Renal pelvis (tissue), 4 donors: ENCODE data around the gene NR5A2. TPM values are rescaled to one million over a fixed set of nuclear protein-coding genes. Genes with fewer than 3 reads are reported as not detected.

ENCODE experiments used
- DNase-seq: peaks from one replicate; pipeline ENCODE4 v3.0.0-alpha.2; 2013
- polyA plus RNA-seq, 3 donors: library from polyadenylated mRNA; unstranded; fragments of 120-200 nt; gene quantifications; one replicate each; pipeline ENCODE4 v1.2.1, GENCODE V29; 2013; ENCODE audit not compliant: insufficient read length in 3 of 3

Gene NR5A2
- polyA plus RNA-seq, 3 donors, result 1.8 to 2.4 (median 2.1) TPM

DNA sequence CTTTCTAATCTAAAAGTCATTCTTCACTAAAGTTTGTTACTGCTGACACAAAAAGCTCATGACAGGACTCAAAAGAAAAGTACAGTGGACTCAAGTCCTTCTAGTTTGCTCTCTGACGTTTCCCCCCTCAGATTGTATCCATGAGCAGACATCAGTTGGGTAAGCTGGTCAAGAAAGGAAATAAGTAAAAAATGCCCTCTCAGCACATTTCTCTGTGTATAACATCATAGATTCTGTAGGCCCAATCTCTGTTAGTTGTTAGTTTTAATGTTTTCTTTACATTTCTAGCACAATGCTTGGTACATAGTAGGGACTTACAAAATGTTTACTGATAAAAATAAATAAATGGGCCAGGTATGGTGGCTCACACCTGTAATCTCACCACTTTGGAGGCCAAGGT is 96.8 kb downstream of the NR5A2 start:
- no peak for DNase-seq

DNA sequence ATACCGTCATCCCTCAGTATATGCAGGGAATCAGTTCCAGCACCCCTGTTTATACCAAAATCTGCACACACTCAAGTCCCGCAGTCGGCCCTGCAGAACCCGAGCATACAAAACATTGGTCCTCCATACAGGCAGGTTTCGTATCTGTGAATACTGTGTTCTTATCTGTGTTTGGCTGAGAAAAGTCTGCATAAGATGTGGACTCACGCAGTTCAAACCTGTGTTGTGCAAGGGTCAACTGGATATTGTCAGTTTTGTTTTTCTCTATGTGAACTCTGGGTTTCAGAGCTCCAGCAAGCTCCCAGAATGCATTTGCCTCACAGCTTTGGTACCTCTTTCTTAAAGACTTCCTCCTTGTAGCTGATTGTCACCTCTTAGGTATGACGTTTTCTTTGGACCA is 100.6 kb downstream of the NR5A2 start:
- no peak for DNase-seq

- DNase-seq, result no peak
Measured at GRCh38 chr1:200128944-200129879, 101.7 kb downstream of the NR5A2 start.

GRCh38 chr1:200130552-200130951 is 103.0 kb downstream of the NR5A2 start:
- DNase-seq, result no peak

DNA sequence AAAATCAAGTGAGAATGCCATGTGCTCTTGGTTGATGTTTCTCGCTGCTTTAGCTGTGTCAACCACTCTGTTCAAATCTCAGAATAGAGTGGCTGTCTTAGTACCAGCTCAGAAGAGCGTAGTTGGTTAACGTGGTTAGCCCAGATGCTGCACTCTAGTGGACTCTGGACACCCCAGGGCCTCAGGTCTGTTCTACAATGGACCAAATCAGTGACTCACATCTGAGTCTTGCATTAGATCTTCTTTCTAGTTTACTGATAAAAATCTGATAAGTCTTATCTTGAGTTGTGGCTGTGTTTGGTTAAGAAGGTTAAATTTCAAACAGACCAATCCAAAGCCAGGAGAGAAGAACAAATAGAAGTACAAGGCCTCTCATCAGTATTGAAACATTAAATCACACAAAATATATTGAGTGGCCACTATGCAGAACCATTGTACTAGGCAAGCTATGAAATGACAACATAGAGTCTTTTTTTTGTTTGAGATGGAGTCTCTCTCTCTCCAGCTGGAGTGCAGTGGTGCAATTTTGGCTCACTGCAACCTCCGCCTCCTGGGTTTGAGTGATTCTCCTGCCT is 104.1 kb downstream of the NR5A2 start:
- DNase-seq, result no peak

DNA sequence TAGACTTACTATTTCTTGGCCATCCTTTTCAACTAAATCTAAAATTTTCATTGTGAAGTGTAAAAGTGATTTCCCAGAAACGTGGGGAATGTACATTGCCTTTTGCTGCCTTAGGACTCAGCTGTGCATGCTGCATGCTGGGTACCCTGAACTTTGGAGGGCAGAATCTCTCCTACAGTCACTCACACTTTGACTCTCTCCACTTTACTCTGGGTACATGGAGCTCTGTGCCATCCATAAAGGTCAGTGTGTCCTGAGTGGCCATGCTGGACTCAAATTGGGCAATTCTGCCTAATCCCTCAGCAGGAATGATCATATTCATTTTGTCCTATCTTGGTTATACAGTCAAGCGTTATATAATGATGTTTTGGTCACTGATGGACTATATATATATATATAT is 105.6 kb downstream of the NR5A2 start:
- no peak for DNase-seq

DNA sequence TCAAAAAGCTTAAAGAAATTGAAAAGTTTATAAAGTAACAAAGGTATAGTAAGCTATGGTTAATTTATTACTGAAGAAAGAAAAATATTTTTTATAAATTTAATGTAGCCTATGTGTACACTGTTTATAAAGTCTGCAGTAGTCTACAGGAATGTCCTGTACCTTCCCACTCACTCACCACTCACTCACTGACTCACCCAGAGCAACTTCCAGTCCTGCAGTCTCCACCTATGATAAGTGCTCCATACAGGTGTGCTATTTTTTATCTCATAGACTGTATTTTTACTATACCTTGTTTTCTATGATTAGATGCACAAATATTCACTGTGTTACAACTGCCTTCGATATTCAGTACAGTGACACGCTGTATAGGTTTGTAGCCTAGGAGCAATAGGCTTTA is 106.6 kb downstream of the NR5A2 start:
- no peak for DNase-seq

DNA sequence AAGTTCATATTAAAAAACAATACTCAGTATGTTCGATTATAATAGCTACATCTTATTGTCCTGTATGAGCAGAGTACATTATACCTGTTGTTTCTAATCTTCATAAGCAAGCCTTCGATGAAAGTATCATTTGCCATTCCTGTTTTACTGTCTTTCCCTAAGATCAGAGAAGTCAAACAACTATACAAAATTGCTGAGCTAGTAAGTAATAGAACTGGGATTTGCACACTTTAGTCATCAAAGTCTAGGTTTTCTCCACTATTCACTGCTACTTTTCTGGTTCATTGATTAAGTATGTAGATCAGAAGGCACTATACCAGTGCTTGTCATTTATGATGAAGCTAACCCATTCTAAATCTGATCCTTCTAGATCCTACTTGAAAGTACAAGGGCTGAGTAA is 108.9 kb downstream of the NR5A2 start:
- no peak for DNase-seq

DNA sequence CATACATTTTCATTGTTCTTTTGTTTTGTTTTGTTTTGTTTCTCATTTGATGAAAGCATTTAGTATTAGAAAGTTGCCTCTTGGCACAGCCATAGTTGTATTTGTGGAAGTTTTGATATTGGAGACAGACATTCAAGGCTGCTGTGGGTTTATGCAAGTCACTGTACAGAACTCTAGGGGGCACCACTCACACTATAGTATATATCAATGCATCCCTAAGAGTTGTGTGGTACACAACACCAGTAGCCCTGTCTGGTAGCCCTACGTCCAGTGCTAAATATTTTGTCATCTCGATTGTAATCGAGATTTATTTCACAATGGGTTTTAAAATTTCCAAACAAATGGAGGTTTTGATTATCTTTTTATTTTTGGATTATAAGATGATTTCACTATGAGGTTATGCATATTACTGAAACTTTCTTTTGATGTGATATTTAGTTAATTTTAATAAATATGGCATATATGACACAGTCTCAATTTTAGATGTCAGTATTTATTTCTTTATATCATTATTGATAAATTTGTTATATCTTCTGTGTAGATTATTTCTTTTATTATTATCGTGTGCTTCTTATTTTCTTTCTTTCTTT is 112.2 kb downstream of the NR5A2 start:
- peak; percentile 21 for DNase-seq

- DNase-seq, result no peak
Measured at GRCh38 chr1:200143347-200143746, 115.8 kb downstream of the NR5A2 start.

DNA sequence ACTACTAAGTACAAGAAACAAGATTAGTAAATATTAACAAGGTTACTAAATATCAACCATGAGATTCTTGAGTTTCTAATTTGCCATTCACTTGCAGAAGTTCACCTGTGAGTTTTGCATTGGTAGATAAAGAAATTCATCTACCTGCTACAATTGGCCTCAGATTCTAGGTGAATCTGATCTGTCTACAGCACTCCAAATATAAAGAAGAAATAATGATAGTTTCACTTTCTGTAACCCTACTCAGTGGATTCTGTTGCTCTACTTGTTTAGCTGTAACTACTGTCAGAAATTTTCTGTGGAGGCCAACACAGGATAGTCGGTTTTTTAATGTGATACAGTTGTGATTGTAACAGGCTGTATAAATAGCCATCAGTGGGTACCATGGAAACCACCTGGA is 118.6 kb downstream of the NR5A2 start:
- DNase-seq, result no peak

DNA sequence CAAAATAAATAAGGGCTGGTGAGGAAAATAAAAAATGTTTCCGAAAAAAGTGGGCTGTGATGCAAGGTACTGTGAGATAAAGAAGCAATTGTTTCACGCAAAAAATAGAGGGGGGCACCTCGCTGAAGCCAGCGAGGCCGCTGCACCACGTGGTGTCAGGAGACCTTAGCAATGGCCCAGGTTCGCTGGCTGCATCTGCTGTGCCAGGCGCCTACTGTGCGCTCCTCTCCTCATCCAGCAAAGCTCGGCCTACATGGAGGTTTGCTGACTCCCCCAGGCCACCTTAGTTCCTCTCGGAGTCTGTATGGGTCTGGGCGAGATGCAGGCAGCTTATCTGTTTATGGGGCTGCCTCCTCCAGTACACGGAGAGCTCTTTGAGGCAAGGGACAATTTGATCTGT is 119.6 kb downstream of the NR5A2 start:
- DNase-seq, result no peak

DNA sequence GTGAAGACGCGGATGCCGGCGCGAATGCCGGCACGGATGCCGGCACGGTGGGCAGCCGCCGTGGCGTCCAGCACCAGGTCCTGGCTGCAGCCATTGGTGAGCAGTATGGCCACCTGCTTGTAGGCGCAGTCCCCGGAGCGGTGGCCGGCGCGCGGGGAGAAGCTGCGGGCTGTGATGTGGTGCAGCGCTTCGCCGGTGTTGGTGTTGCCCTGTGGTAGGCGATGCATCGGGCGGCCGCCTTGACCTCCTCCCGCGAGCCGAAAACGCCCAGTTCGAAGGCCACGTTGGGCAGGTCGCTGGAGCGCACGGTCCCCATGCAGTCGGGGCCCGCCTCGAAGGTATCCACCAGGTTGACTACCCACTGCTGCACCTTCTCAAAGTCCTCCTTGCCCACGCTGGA is 120.2 kb downstream of the NR5A2 start:
- no peak for DNase-seq

GRCh38 chr1:200150006-200150405 is 122.5 kb downstream of the NR5A2 start:
- no peak for DNase-seq

GRCh38 chr1:200150721-200151120 is 123.2 kb downstream of the NR5A2 start:
- peak; percentile 23 for DNase-seq

DNA sequence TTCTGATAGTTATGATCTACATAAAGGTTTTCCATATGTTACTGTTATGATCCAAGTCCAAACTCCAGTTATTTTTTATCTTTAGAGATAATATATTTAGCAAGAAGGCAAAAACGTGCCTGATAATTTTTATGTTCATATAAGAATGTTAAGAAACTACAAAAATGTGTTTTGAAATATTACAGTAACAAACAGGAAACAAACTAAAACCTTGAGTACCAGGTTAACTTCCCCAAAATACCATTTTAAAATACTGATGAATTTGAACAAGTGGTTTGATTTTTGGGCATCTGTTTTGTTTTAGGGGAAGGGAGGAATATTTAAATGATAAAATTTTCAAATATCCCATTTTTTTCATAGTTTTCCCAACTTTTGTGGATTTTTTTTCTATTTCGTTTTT is 124.8 kb downstream of the NR5A2 start:
- no peak for DNase-seq

DNA sequence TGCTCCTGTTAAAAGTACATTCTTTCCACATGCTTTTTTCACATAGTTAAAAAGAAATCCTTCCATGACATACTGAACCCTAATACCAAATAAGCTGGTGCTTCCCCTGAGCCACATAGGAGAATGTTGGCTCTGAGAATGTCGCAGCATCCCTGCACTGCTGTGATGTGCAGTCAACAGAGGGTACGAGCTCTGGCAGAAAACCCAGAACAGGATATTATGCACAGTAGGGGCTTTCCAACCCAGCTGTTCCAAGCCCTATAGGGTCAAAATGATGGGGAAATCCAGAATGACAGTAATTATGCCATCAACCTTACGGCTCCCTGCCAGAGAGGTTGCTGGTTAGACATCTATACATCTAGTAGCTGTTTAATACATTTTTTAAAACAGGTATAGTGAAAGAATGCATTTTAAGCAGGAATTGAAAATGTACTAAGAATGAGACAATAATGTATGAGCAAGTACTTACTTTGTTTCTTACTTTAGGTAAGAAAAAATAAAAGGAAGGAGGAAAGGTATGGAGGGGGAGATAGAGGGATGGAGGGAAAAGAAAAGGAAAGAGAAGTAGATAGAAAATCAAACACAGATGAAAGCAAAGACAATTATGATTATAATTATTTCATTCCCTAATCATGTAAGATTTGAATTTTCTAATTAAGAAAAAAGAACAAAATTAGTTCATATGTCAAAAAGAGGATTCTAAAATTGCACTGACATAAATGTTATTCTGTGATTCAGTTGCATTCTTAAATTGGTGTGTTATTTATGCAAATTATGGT is 126.0 kb downstream of the NR5A2 start:
- DNase-seq, result no peak

DNA sequence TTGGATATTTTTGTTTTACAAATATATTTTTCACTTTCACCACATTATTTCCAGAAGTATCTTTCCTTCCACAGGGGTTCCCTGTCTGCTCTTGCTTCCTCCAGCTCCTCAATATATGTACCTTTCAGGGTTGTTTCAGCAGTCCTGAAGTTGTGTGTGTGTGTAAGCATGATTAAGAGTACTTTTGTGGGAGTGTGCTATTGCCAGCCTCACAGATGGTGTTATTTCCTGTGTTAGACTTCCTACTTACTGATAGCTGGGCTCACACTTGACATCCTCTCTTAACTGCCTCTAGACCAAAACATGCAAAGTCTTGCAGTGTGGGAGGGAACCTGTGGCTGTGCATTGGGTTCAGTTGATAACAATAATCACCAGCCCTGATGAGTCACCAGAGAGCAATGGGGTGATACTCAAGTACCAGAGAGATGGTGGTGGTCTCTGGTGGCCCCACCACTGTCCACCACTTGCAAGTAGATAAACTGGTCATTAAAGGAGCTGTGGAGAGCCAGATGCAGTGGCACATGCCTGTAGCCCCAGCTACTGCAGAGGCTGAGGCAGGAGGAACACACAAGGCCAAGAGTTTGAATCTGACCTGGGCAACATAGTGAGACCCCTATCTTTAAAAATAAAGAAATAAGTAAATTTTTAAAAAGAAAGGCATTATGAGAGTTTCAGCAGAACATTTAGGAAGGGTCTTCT is 126.7 kb downstream of the NR5A2 start:
- no peak for DNase-seq

- DNase-seq, result no peak
Measured at GRCh38 chr1:200157715-200158114, 130.2 kb downstream of the NR5A2 start.

- DNase-seq, result no peak
Measured at GRCh38 chr1:200161801-200162200, 134.3 kb downstream of the NR5A2 start.

- no peak for DNase-seq
Measured at GRCh38 chr1:200162258-200162657, 134.7 kb downstream of the NR5A2 start.

GRCh38 chr1:200162877-200163276 is 135.4 kb downstream of the NR5A2 start:
- no peak for DNase-seq
